ENCODE measurements around the gene OCA2.

The OCA2 gene

DNA sequence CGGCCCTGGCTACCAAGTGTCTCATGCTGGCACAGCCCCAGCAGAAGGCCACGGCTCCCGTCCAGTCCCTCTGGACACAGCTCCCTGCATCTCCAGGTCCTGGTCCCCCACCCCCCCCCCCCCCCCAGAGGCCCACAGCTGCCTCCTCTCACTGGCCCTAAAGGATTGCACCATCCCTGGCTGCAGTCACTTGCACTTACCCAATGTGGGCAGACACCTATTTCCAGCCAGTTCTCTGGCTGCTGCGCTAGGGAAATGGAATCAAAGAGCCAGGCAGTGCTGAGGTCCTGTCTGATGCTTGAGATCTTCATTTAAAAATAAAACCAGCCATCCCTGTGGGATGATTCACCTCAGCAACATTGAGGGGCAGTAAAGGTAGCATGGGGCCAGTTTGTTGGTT lies 346.4 kb downstream of the OCA2 start:
- no peaks in the 10 kb centered on the region for H3K36me3 ChIP-seq
- H3K27me3 ChIP-seq (ENCODE audit: insufficient read depth, low read depth, severe bottlenecking), result no peaks in the 10 kb centered on the region
- TF ChIP-seq, protein P1, sequence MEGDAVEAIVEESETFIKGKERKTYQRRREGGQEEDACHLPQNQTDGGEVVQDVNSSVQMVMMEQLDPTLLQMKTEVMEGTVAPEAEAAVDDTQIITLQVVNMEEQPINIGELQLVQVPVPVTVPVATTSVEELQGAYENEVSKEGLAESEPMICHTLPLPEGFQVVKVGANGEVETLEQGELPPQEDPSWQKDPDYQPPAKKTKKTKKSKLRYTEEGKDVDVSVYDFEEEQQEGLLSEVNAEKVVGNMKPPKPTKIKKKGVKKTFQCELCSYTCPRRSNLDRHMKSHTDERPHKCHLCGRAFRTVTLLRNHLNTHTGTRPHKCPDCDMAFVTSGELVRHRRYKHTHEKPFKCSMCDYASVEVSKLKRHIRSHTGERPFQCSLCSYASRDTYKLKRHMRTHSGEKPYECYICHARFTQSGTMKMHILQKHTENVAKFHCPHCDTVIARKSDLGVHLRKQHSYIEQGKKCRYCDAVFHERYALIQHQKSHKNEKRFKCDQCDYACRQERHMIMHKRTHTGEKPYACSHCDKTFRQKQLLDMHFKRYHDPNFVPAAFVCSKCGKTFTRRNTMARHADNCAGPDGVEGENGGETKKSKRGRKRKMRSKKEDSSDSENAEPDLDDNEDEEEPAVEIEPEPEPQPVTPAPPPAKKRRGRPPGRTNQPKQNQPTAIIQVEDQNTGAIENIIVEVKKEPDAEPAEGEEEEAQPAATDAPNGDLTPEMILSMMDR (IDR thresholded peaks at IDR 0.05; ENCODE audit: low read depth, low read length), result no peak
- no peak for DNase-seq
- H3K4me3 ChIP-seq (ENCODE audit: low read depth, low read length), result no peak overlapping the region
- H3K27ac ChIP-seq, result no peak overlapping the region
- no peaks in the 10 kb centered on the region for H3K9me3 ChIP-seq (ENCODE audit: severe bottlenecking)

DNA sequence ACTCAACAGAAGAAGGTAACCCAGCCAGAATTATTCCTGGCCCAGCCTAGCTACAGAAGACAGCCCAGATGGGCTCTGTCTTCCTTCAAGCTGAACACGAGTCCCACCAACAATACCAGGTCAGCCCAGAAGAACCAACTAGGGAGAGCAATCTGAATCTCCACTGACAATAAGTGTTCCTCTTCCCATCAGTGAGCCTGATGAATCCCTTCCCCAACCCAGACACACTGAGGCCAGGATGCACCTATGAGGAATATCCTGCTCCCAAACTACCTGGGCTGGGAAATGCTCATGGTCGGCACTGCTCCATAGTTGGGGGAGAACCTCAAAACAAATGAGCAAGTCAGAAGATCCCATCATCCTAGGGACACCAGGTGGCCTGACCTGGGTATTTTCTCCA lies 351.1 kb downstream of the OCA2 start:
- H3K27ac ChIP-seq, result no peak overlapping the region
- H3K4me3 ChIP-seq (ENCODE audit: low read depth, low read length), result no peak overlapping the region
- no peaks in the 10 kb centered on the region for H3K27me3 ChIP-seq (ENCODE audit: insufficient read depth, low read depth, severe bottlenecking)
- H3K36me3 ChIP-seq, result no peaks in the 10 kb centered on the region
- no peaks in the 10 kb centered on the region for H3K9me3 ChIP-seq (ENCODE audit: severe bottlenecking)
- TF ChIP-seq, protein P1 (IDR thresholded peaks at IDR 0.05; ENCODE audit: low read depth, low read length), result no peak
- DNase-seq, result no peak

DNA sequence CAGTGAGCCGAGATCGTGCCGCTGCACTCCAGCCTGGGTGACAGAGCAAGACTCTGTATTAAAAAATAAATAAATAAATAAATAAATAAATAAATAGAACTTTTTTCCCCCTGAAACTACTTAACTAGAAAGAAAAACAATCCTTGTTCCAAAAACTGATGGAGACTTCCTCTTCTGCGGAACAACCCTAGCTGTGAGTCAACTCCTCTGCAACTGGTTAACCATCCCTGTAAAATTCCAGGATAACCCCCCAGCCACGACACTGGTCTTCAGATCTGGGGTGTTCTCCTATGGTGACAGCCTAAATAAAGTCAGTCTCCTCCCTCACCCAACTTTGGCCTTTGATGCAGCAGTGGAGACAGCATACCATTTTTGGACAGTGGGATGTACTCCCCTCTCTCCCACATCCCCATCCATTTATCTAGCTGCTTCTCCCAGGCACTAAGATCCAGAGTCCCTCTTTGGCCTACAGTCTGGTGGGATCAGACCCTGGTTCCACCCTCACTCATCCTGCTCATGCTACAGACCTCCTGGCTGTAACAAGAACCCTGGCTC lies 352.6 kb downstream of the OCA2 start:
- no peaks in the 10 kb centered on the region for H3K27me3 ChIP-seq (ENCODE audit: insufficient read depth, low read depth, severe bottlenecking)
- H3K4me3 ChIP-seq (ENCODE audit: low read depth, low read length), result no peak overlapping the region
- TF ChIP-seq, protein P1 (IDR thresholded peaks at IDR 0.05; ENCODE audit: low read depth, low read length), result no peak
- no peak for DNase-seq
- H3K27ac ChIP-seq, result no peak overlapping the region
- H3K36me3 ChIP-seq, result no peaks in the 10 kb centered on the region
- H3K9me3 ChIP-seq (ENCODE audit: severe bottlenecking), result no peaks in the 10 kb centered on the region

DNA sequence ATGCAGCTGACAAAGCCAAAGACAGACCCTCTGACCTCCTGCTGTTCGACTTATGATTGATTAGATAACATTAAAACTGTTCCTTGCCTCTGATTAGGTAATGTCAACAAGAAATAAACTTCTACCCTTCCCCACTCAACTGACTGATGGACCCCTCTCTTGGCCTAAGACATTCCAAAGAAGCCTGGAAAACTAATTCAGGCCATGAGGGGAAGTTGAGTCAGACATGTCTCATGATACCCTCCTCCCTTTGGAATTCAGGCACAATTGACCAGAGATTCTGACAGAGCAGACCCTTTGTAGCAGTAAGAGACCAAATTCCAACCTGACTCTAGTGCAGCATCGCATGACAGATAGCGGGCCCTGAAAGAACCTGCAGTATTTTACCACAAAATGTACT lies 354.5 kb downstream of the OCA2 start:
- H3K27ac ChIP-seq, result no peak overlapping the region
- no peak overlapping the region for H3K4me3 ChIP-seq (ENCODE audit: low read depth, low read length)
- DNase-seq, result no peak
- H3K36me3 ChIP-seq, result no peaks in the 10 kb centered on the region
- H3K27me3 ChIP-seq (ENCODE audit: insufficient read depth, low read depth, severe bottlenecking), result no peaks in the 10 kb centered on the region
- TF ChIP-seq, protein P1 (IDR thresholded peaks at IDR 0.05; ENCODE audit: low read depth, low read length), result no peak
- no peaks in the 10 kb centered on the region for H3K9me3 ChIP-seq (ENCODE audit: severe bottlenecking)

DNA sequence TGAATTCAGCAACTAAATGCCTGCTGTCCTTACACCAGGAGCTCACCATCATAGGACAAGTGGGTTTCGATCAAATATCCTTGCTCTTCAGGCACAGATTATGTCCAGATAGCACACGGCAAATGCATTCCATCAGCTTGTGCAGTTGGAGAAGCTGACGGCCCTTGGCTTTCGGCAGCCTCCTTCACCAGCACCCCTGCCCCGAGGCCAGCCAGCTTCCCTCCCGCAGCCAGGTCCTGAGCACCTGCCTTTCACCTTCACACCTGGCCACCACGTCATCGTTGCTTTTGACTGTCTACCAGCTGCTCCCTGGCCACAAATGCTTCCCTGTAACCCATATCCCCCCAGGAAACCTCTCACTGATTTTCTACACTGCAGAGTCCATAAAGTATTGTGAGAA lies 355.5 kb downstream of the OCA2 start:
- Histone ChIP-seq H3K36me3 (no peaks in the 10 kb centered on the region), H3K27me3 (ENCODE audit: insufficient read depth, low read depth, severe bottlenecking) (no peaks in the 10 kb centered on the region), H3K27ac (no peak overlapping the region), H3K4me3 (ENCODE audit: low read depth, low read length) (no peak overlapping the region), H3K9me3 (ENCODE audit: severe bottlenecking) (no peaks in the 10 kb centered on the region)
- DNase-seq, result no peak
- TF ChIP-seq, protein P1 (IDR thresholded peaks at IDR 0.05; ENCODE audit: low read depth, low read length), result no peak
